IPS-15b (cell line): ENCODE results near the gene SCN3B.
A peak's percentile ranks its signal among the peaks of the same experiment; 100 is the strongest.
"Not testable (repeated sequence)": the region's sequence is repeated elsewhere in the genome, so short reads cannot be mapped to it uniquely, and the experiment has no call there.

Experiments
- H3K27me3 ChIP-seq: one replicate; pipeline ENCODE4 v1.6.1; 2013; ENCODE audit warnings: low read length; ENCODE audit not compliant: control insufficient read depth, insufficient read depth
- H3K36me3 ChIP-seq: one replicate; pipeline ENCODE4 v1.6.1; 2013; ENCODE audit warnings: low read length; ENCODE audit not compliant: control insufficient read depth, insufficient read depth
- H3K4me1 ChIP-seq: one replicate; pipeline ENCODE4 v1.6.1; 2013; ENCODE audit warnings: mild to moderate bottlenecking, low read length; ENCODE audit not compliant: control insufficient read depth, insufficient read depth
- H3K4me3 ChIP-seq: one replicate; pipeline ENCODE4 v1.5.1; 2013; ENCODE audit warnings: low read depth, low read length
- H3K9ac ChIP-seq: one replicate; pipeline ENCODE4 v1.6.1; 2013; ENCODE audit warnings: low read depth, mild to moderate bottlenecking, low read length
- H3K9me3 ChIP-seq: one replicate; pipeline ENCODE4 v1.6.1; 2013; ENCODE audit warnings: mild to moderate bottlenecking, low read length; ENCODE audit not compliant: control insufficient read depth, insufficient read depth

Gene SCN3B

DNA sequence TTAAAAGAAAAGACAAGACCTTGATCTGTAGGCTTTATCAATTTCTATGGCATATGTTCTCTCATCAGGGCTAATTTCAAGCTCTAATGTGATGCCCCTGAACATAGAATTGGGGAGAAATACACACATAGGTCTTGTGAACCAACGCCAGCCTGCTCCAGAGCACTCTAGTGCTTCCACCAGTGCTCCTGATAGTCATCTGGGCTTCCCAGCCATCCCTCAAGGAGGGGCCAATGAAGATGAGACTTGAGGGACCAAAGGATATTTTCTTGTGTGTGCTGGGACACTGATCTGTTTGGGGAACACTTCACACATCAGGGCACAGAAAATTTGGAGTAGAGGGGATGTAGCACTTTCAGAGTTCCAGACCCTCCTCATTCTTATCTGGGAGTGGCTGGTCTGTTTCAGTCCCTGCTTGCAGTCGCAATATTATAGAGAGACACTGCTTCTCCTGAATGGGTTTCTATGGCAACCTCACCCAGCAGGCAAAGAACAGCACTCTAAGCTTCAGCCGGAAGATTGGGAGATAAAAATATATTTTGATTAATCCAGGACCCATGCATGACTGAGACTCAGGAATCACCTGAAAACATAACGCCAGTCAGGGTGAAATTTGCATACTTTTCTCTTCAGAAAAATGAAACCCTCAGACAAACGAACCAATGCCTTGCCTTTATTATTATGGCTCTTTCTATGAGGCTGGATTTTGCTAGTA is 28.4 kb upstream of the SCN3B start:
- no peaks in the 10 kb centered on the region for H3K27me3 ChIP-seq

DNA sequence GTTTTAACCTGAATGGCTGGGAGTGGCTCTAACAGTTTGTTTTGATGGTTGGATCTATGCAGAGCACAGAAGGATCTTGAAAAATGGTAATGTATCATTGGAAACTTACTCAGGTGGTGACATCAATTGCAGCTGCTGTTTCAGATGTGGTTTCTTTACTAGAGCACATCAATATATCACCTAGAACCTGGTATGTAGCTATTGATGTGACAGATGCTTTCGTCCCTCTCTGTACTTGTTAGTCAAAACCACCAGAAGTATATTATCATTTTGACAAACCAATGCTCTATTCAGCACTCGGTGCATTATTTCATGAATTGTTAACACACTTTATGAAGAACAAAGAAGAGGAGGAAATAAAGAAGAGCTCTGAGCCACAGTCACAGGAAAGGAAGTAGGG is 26.6 kb upstream of the SCN3B start:
- Histone ChIP-seq H3K9me3 (no peaks in the 10 kb centered on the region), H3K9ac (no peak overlapping the region), H3K4me3 (no peak overlapping the region), H3K36me3 (no peaks in the 10 kb centered on the region), H3K27me3 (no peaks in the 10 kb centered on the region), H3K4me1 (no peaks in the 10 kb centered on the region)

More for the DNA sequence above, 28.4 kb upstream of the SCN3B start:
- H3K36me3 ChIP-seq, result no peaks in the 10 kb centered on the region
- no peaks in the 10 kb centered on the region for H3K9me3 ChIP-seq
- no peak overlapping the region for H3K4me3 ChIP-seq
- H3K4me1 ChIP-seq, result no peaks in the 10 kb centered on the region
- H3K9ac ChIP-seq, result no peak overlapping the region

DNA sequence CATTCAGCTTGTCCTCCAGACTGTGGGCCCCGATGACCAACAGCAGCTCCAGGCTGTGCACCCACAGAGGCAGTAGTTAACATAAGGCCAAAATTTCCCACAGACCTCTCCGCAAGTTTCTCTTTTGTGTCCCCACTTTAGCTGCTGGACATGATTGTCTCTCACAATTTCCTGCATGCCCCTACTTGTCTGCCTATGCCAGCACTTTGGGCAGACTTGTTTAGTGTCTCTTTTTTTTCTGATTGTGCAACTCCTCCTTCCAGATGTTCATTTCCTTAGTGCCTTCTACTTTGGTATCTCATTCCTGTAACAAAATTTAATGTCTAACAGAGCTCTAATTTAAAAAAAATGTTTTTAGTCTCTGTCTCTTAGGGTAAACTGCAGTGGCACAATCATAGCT is 23.8 kb upstream of the SCN3B start:
- no peak overlapping the region for H3K9ac ChIP-seq
- H3K9me3 ChIP-seq, result no peaks in the 10 kb centered on the region
- no peaks in the 10 kb centered on the region for H3K4me1 ChIP-seq
- H3K27me3 ChIP-seq, result no peaks in the 10 kb centered on the region
- H3K4me3 ChIP-seq, result no peak overlapping the region
- no peaks in the 10 kb centered on the region for H3K36me3 ChIP-seq

- H3K4me1 ChIP-seq, result no peaks in the 10 kb centered on the region
- H3K9ac ChIP-seq, result no peak overlapping the region
- H3K9me3 ChIP-seq, result no peaks in the 10 kb centered on the region
- H3K27me3 ChIP-seq, result no peaks in the 10 kb centered on the region
- H3K4me3 ChIP-seq, result no peak overlapping the region
- H3K36me3 ChIP-seq, result no peaks in the 10 kb centered on the region
Measured at GRCh38 chr11:123677510-123677909, 23.1 kb upstream of the SCN3B start.

GRCh38 chr11:123674297-123674696 is 19.9 kb upstream of the SCN3B start:
- no peaks in the 10 kb centered on the region for H3K36me3 ChIP-seq
- H3K4me3 ChIP-seq, result no peak overlapping the region
- H3K9ac ChIP-seq, result no peak overlapping the region
- no peaks in the 10 kb centered on the region for H3K27me3 ChIP-seq
- H3K4me1 ChIP-seq, result peaks cover 6% of the 10 kb centered on the region
- H3K9me3 ChIP-seq, result no peaks in the 10 kb centered on the region

DNA sequence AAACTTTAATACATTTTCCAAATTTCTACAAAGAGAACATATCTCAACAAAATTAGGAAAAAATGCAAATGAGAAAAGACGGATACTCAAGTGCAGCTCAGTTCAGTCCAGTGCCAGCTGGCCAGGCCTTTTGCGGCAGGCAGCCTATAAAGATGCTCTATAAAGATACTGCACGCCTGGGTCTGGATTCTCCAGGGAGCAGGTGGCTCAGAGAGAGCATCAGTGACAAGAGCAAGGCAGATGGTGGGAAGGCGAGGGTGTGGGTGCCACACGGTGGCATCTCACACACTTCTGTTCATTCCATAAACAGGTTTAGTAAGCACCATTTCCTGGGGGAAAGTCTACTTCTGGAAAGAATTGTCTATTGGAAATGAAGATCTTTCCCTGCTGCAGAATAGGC is 18.1 kb upstream of the SCN3B start:
- Histone ChIP-seq H3K4me3 (no peak overlapping the region), H3K9me3 (no peaks in the 10 kb centered on the region), H3K36me3 (no peaks in the 10 kb centered on the region), H3K9ac (no peak overlapping the region), H3K4me1 (peaks cover 6% of the 10 kb centered on the region), H3K27me3 (no peaks in the 10 kb centered on the region)

- Histone ChIP-seq H3K27me3 (no peaks in the 10 kb centered on the region), H3K4me3 (no peak overlapping the region), H3K9ac (no peak overlapping the region), H3K36me3 (no peaks in the 10 kb centered on the region), H3K9me3 (no peaks in the 10 kb centered on the region), H3K4me1 (peaks cover 6% of the 10 kb centered on the region)
Measured at GRCh38 chr11:123671534-123671933, 17.1 kb upstream of the SCN3B start.

DNA sequence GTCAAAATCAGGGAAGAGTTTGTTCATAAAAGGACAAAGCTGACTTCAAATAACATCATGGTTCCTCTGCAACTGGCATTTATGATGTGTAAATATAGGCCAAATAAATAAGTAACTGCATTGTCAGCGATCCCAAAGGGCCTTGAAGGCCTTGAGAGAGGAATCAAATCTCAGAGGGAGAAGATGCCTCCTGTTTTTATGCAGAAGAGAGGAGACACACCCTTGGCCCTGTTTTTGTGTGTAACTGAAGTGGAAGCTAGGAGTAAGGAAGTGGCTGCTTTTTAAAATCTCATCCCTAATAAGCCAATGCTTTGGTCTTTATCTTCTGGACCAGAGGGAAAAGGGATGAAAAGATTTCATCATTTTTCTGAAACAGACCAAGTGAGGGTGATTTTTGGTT is 15.7 kb upstream of the SCN3B start:
- H3K36me3 ChIP-seq, result no peaks in the 10 kb centered on the region
- H3K9me3 ChIP-seq, result no peaks in the 10 kb centered on the region
- H3K4me3 ChIP-seq, result no peak overlapping the region
- no peak overlapping the region for H3K9ac ChIP-seq
- peaks cover 6% of the 10 kb centered on the region for H3K4me1 ChIP-seq
- no peaks in the 10 kb centered on the region for H3K27me3 ChIP-seq

- H3K4me3 ChIP-seq, result no peak overlapping the region
- no peaks in the 10 kb centered on the region for H3K9me3 ChIP-seq
- H3K36me3 ChIP-seq, result no peaks in the 10 kb centered on the region
- no peaks in the 10 kb centered on the region for H3K27me3 ChIP-seq
- H3K4me1 ChIP-seq, result peaks cover 6% of the 10 kb centered on the region
- no peak overlapping the region for H3K9ac ChIP-seq
Measured at GRCh38 chr11:123665306-123665705, 10.9 kb upstream of the SCN3B start.

DNA sequence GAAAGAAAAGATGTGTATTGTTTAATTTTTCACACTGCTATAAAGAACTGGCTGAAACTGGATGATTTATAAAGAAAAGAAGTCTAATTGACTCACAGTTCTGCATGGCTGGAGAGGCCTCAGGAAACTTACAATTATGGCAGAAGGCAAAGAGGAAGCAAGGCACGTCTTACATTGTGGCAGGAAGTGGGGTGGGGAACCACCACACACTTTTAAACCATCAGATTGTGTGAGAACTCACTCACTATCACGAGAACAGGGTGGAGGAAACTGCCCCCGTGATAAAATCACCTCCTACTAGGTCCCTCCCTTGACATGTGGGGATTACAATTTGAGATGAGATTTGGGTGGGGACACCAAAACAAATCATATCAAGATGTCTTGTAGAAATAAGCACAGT is 5.5 kb upstream of the SCN3B start:
- peaks cover 18% of the 10 kb centered on the region for H3K27me3 ChIP-seq
- not testable (repeated sequence) for H3K9ac ChIP-seq

GRCh38 chr11:123659311-123659710 is 4.9 kb upstream of the SCN3B start:
- Histone ChIP-seq H3K27me3 (peaks cover 18% of the 10 kb centered on the region), H3K9ac (no peak overlapping the region), H3K36me3 (no peaks in the 10 kb centered on the region), H3K9me3 (no peaks in the 10 kb centered on the region), H3K4me1 (peaks cover 3% of the 10 kb centered on the region), H3K4me3 (no peak overlapping the region)

More for the DNA sequence above, 5.5 kb upstream of the SCN3B start:
- not testable (repeated sequence) for H3K4me1 ChIP-seq, H3K4me3 ChIP-seq, H3K9me3 ChIP-seq, H3K36me3 ChIP-seq

- Histone ChIP-seq H3K4me1 (peaks cover 8% of the 10 kb centered on the region), H3K36me3 (no peaks in the 10 kb centered on the region), H3K4me3 (peak overlapping the region; percentile 89), H3K27me3 (peaks cover 38% of the 10 kb centered on the region), H3K9ac (no peak overlapping the region), H3K9me3 (no peaks in the 10 kb centered on the region)
Measured at GRCh38 chr11:123653827-123654565, 428 bp downstream of the SCN3B start.
